ENCODE measurements around the gene FBXL7.

The FBXL7 gene

GRCh38 chr5:15513911-15514310, 13.9 kb downstream of the FBXL7 start:
- H3K79me2 ChIP-seq (ENCODE audit: insufficient read depth, low read length) = no peaks in the 10 kb centered on the region

GRCh38 chr5:15515229-15515628, 15.2 kb downstream of the FBXL7 start:
- H3K9ac ChIP-seq (ENCODE audit: low read length) = no peak overlapping the region
- no peaks in the 10 kb centered on the region for H3K4me1 ChIP-seq (ENCODE audit: insufficient read depth, low read length, severe bottlenecking)
- no peaks in the 10 kb centered on the region for H3F3A ChIP-seq (ENCODE audit: insufficient read depth, low read length)
- no peaks in the 10 kb centered on the region for H3K79me2 ChIP-seq (ENCODE audit: insufficient read depth, low read length)
- no peak overlapping the region for H3K4me2 ChIP-seq (ENCODE audit: low read length)
- no peak overlapping the region for H3K27ac ChIP-seq (ENCODE audit: low read depth, low read length, poor library complexity, severe bottlenecking)
- no peaks in the 10 kb centered on the region for H3K36me3 ChIP-seq (ENCODE audit: insufficient read depth, low read length)
- no peaks in the 10 kb centered on the region for H3K9me2 ChIP-seq (ENCODE audit: low read depth, low read length)
- H4K20me1 ChIP-seq (ENCODE audit: insufficient read depth, low read length) = no peaks in the 10 kb centered on the region
- H2AFZ ChIP-seq (ENCODE audit: low read length) = no peak overlapping the region
- TF ChIP-seq CTCF (IDR thresholded peaks at IDR 0.05; ENCODE audit: low read length) (no peak), EZH2 (IDR thresholded peaks at IDR 0.05; ENCODE audit: borderline replicate concordance, low read length) (no peak)
- no peaks in the 10 kb centered on the region for H3K9me3 ChIP-seq (ENCODE audit: low read length)
- no peaks in the 10 kb centered on the region for H3K27me3 ChIP-seq (ENCODE audit: insufficient read depth, low read length)
- H3K4me3 ChIP-seq (ENCODE audit: low read depth, low read length, poor library complexity, severe bottlenecking) = no peak overlapping the region

More at GRCh38 chr5:15513911-15514310, 13.9 kb downstream of the FBXL7 start:
- no peak overlapping the region for H3K27ac ChIP-seq (ENCODE audit: low read depth, low read length, poor library complexity, severe bottlenecking)
- H3K36me3 ChIP-seq (ENCODE audit: insufficient read depth, low read length) = no peaks in the 10 kb centered on the region
- no peak overlapping the region for H3K4me3 ChIP-seq (ENCODE audit: low read depth, low read length, poor library complexity, severe bottlenecking)
- H2AFZ ChIP-seq (ENCODE audit: low read length) = no peak overlapping the region
- no peaks in the 10 kb centered on the region for H3K27me3 ChIP-seq (ENCODE audit: insufficient read depth, low read length)
- no peak overlapping the region for H3K9ac ChIP-seq (ENCODE audit: low read length)
- TF ChIP-seq EZH2 (IDR thresholded peaks at IDR 0.05; ENCODE audit: borderline replicate concordance, low read length) = no peak
- TF ChIP-seq CTCF (IDR thresholded peaks at IDR 0.05; ENCODE audit: low read length) = no peak
- no peaks in the 10 kb centered on the region for H4K20me1 ChIP-seq (ENCODE audit: insufficient read depth, low read length)
- no peak overlapping the region for H3K4me2 ChIP-seq (ENCODE audit: low read length)
- no peaks in the 10 kb centered on the region for H3F3A ChIP-seq (ENCODE audit: insufficient read depth, low read length)
- no peaks in the 10 kb centered on the region for H3K9me3 ChIP-seq (ENCODE audit: low read length)
- H3K9me2 ChIP-seq (ENCODE audit: low read depth, low read length) = no peaks in the 10 kb centered on the region
- H3K4me1 ChIP-seq (ENCODE audit: insufficient read depth, low read length, severe bottlenecking) = no peaks in the 10 kb centered on the region

- Histone ChIP-seq H2AFZ (ENCODE audit: low read length) (no peak overlapping the region), H3K27ac (ENCODE audit: low read depth, low read length, poor library complexity, severe bottlenecking) (no peak overlapping the region), H3K79me2 (ENCODE audit: insufficient read depth, low read length) (no peaks in the 10 kb centered on the region)
These were observed 16.5 kb downstream of the FBXL7 start for GRCh38 chr5:15516486-15516885.

More at GRCh38 chr5:15516486-15516885, 16.5 kb downstream of the FBXL7 start:
- no peak overlapping the region for H3K4me2 ChIP-seq (ENCODE audit: low read length)
- no peak for TF ChIP-seq EZH2 (IDR thresholded peaks at IDR 0.05; ENCODE audit: borderline replicate concordance, low read length)
- no peak for TF ChIP-seq CTCF (IDR thresholded peaks at IDR 0.05; ENCODE audit: low read length)
- H3K9me3 ChIP-seq (ENCODE audit: low read length) = no peaks in the 10 kb centered on the region
- no peaks in the 10 kb centered on the region for H3K9me2 ChIP-seq (ENCODE audit: low read depth, low read length)
- H4K20me1 ChIP-seq (ENCODE audit: insufficient read depth, low read length) = no peaks in the 10 kb centered on the region
- no peaks in the 10 kb centered on the region for H3F3A ChIP-seq (ENCODE audit: insufficient read depth, low read length)
- no peak overlapping the region for H3K4me3 ChIP-seq (ENCODE audit: low read depth, low read length, poor library complexity, severe bottlenecking)
- no peak overlapping the region for H3K9ac ChIP-seq (ENCODE audit: low read length)
- no peaks in the 10 kb centered on the region for H3K36me3 ChIP-seq (ENCODE audit: insufficient read depth, low read length)
- no peaks in the 10 kb centered on the region for H3K4me1 ChIP-seq (ENCODE audit: insufficient read depth, low read length, severe bottlenecking)
- H3K27me3 ChIP-seq (ENCODE audit: insufficient read depth, low read length) = no peaks in the 10 kb centered on the region
